ENCODE results near the gene RHBDD1.

Gene RHBDD1

GRCh38 chr2:226884166-226884565 is 48.3 kb downstream of the RHBDD1 start:
- Histone ChIP-seq H3K36me3 (ENCODE audit: control insufficient read depth, insufficient read depth, low read length) (no peaks in the 10 kb centered on the region), H3K4me3 (ENCODE audit: insufficient read depth, low read depth, low read length) (no peak overlapping the region), H3K27me3 (ENCODE audit: control insufficient read depth, insufficient read depth, low read length, poor library complexity, severe bottlenecking) (no peaks in the 10 kb centered on the region), H3K9me3 (ENCODE audit: control insufficient read depth, low read length) (no peaks in the 10 kb centered on the region), H3K27ac (ENCODE audit: insufficient read depth, low read depth, low read length, poor library complexity, severe bottlenecking) (no peak overlapping the region), H3K4me1 (ENCODE audit: control insufficient read depth, insufficient read depth, low read length) (no peaks in the 10 kb centered on the region)

- Histone ChIP-seq H3K27me3 (ENCODE audit: control insufficient read depth, insufficient read depth, low read length, poor library complexity, severe bottlenecking) (no peaks in the 10 kb centered on the region), H3K9me3 (ENCODE audit: control insufficient read depth, low read length) (no peaks in the 10 kb centered on the region), H3K4me3 (ENCODE audit: insufficient read depth, low read depth, low read length) (no peak overlapping the region), H3K4me1 (ENCODE audit: control insufficient read depth, insufficient read depth, low read length) (no peaks in the 10 kb centered on the region), H3K36me3 (ENCODE audit: control insufficient read depth, insufficient read depth, low read length) (no peaks in the 10 kb centered on the region), H3K27ac (ENCODE audit: insufficient read depth, low read depth, low read length, poor library complexity, severe bottlenecking) (no peak overlapping the region)
- 91 to 98% methylated on average over 8 of the region's 8 CpGs for WGBS, 2 experiments
Observed at GRCh38 chr2:226885769-226886435, 50.0 kb downstream of the RHBDD1 start.

- WGBS, 2 experiments, result 85 to 100% methylated on average over 1 to 5 of the region's 6 CpGs
- Histone ChIP-seq H3K27ac (ENCODE audit: insufficient read depth, low read depth, low read length, poor library complexity, severe bottlenecking) (no peak overlapping the region), H3K4me1 (ENCODE audit: control insufficient read depth, insufficient read depth, low read length) (no peaks in the 10 kb centered on the region)
Observed at GRCh38 chr2:226887940-226888339, 52.1 kb downstream of the RHBDD1 start.

GRCh38 chr2:226888378-226888965 is 52.6 kb downstream of the RHBDD1 start:
- Histone ChIP-seq H3K27me3 (ENCODE audit: control insufficient read depth, insufficient read depth, low read length, poor library complexity, severe bottlenecking) (no peaks in the 10 kb centered on the region), H3K27ac (ENCODE audit: insufficient read depth, low read depth, low read length, poor library complexity, severe bottlenecking) (no peak overlapping the region), H3K4me3 (ENCODE audit: insufficient read depth, low read depth, low read length) (no peak overlapping the region), H3K4me1 (ENCODE audit: control insufficient read depth, insufficient read depth, low read length) (no peaks in the 10 kb centered on the region), H3K36me3 (ENCODE audit: control insufficient read depth, insufficient read depth, low read length) (no peaks in the 10 kb centered on the region), H3K9me3 (ENCODE audit: control insufficient read depth, low read length) (no peaks in the 10 kb centered on the region)
- 97 to 100% methylated on average over 2 of the region's 2 CpGs for WGBS, 2 experiments

More at GRCh38 chr2:226887940-226888339, 52.1 kb downstream of the RHBDD1 start:
- Histone ChIP-seq H3K27me3 (ENCODE audit: control insufficient read depth, insufficient read depth, low read length, poor library complexity, severe bottlenecking) (no peaks in the 10 kb centered on the region), H3K36me3 (ENCODE audit: control insufficient read depth, insufficient read depth, low read length) (no peaks in the 10 kb centered on the region), H3K4me3 (ENCODE audit: insufficient read depth, low read depth, low read length) (no peak overlapping the region), H3K9me3 (ENCODE audit: control insufficient read depth, low read length) (no peaks in the 10 kb centered on the region)

- Histone ChIP-seq H3K27me3 (ENCODE audit: control insufficient read depth, insufficient read depth, low read length, poor library complexity, severe bottlenecking) (no peaks in the 10 kb centered on the region), H3K4me1 (ENCODE audit: control insufficient read depth, insufficient read depth, low read length) (no peaks in the 10 kb centered on the region), H3K36me3 (ENCODE audit: control insufficient read depth, insufficient read depth, low read length) (no peaks in the 10 kb centered on the region), H3K27ac (ENCODE audit: insufficient read depth, low read depth, low read length, poor library complexity, severe bottlenecking) (no peak overlapping the region), H3K9me3 (ENCODE audit: control insufficient read depth, low read length) (no peaks in the 10 kb centered on the region), H3K4me3 (ENCODE audit: insufficient read depth, low read depth, low read length) (no peak overlapping the region)
- 92% methylated on average over 4 of the region's 4 CpGs for WGBS, 2 experiments
Observed at GRCh38 chr2:226888971-226889370, 53.1 kb downstream of the RHBDD1 start.

GRCh38 chr2:226890286-226890685 is 54.4 kb downstream of the RHBDD1 start:
- no CpG with 5 or more reads among the region's 1 CpG for WGBS, 2 experiments
- Histone ChIP-seq H3K9me3 (ENCODE audit: control insufficient read depth, low read length) (no peaks in the 10 kb centered on the region), H3K27ac (ENCODE audit: insufficient read depth, low read depth, low read length, poor library complexity, severe bottlenecking) (no peak overlapping the region), H3K36me3 (ENCODE audit: control insufficient read depth, insufficient read depth, low read length) (no peaks in the 10 kb centered on the region), H3K4me1 (ENCODE audit: control insufficient read depth, insufficient read depth, low read length) (no peaks in the 10 kb centered on the region), H3K4me3 (ENCODE audit: insufficient read depth, low read depth, low read length) (no peak overlapping the region), H3K27me3 (ENCODE audit: control insufficient read depth, insufficient read depth, low read length, poor library complexity, severe bottlenecking) (no peaks in the 10 kb centered on the region)

GRCh38 chr2:226891780-226892590 is 56.1 kb downstream of the RHBDD1 start:
- no peak overlapping the region for H3K27ac ChIP-seq (ENCODE audit: insufficient read depth, low read depth, low read length, poor library complexity, severe bottlenecking)
- no peaks in the 10 kb centered on the region for H3K9me3 ChIP-seq (ENCODE audit: control insufficient read depth, low read length)
- H3K4me1 ChIP-seq (ENCODE audit: control insufficient read depth, insufficient read depth, low read length), result no peaks in the 10 kb centered on the region
- H3K4me3 ChIP-seq (ENCODE audit: insufficient read depth, low read depth, low read length), result no peak overlapping the region
- H3K27me3 ChIP-seq (ENCODE audit: control insufficient read depth, insufficient read depth, low read length, poor library complexity, severe bottlenecking), result no peaks in the 10 kb centered on the region
- no peaks in the 10 kb centered on the region for H3K36me3 ChIP-seq (ENCODE audit: control insufficient read depth, insufficient read depth, low read length)
- 90 to 94% methylated on average over 1 to 2 of the region's 2 CpGs for WGBS, 2 experiments

- H3K27ac ChIP-seq (ENCODE audit: insufficient read depth, low read depth, low read length, poor library complexity, severe bottlenecking), result no peak overlapping the region
- no peaks in the 10 kb centered on the region for H3K36me3 ChIP-seq (ENCODE audit: control insufficient read depth, insufficient read depth, low read length)
- WGBS, 2 experiments, result 87 to 92% methylated on average over 3 of the region's 3 CpGs
- H3K9me3 ChIP-seq (ENCODE audit: control insufficient read depth, low read length), result no peaks in the 10 kb centered on the region
- H3K4me3 ChIP-seq (ENCODE audit: insufficient read depth, low read depth, low read length), result no peak overlapping the region
- no peaks in the 10 kb centered on the region for H3K4me1 ChIP-seq (ENCODE audit: control insufficient read depth, insufficient read depth, low read length)
- no peaks in the 10 kb centered on the region for H3K27me3 ChIP-seq (ENCODE audit: control insufficient read depth, insufficient read depth, low read length, poor library complexity, severe bottlenecking)
Observed at GRCh38 chr2:226892729-226893128, 56.9 kb downstream of the RHBDD1 start.

- Histone ChIP-seq H3K4me3 (ENCODE audit: insufficient read depth, low read depth, low read length) (no peak overlapping the region), H3K27me3 (ENCODE audit: control insufficient read depth, insufficient read depth, low read length, poor library complexity, severe bottlenecking) (no peaks in the 10 kb centered on the region), H3K9me3 (ENCODE audit: control insufficient read depth, low read length) (no peaks in the 10 kb centered on the region), H3K27ac (ENCODE audit: insufficient read depth, low read depth, low read length, poor library complexity, severe bottlenecking) (no peak overlapping the region), H3K4me1 (ENCODE audit: control insufficient read depth, insufficient read depth, low read length) (no peaks in the 10 kb centered on the region), H3K36me3 (ENCODE audit: control insufficient read depth, insufficient read depth, low read length) (no peaks in the 10 kb centered on the region)
- 90 to 98% methylated on average over 2 to 4 of the region's 4 CpGs for WGBS, 2 experiments
Observed at GRCh38 chr2:226893216-226893615, 57.4 kb downstream of the RHBDD1 start.

- 91 to 94% methylated on average over 3 of the region's 3 CpGs for WGBS, 2 experiments
- Histone ChIP-seq H3K27me3 (ENCODE audit: control insufficient read depth, insufficient read depth, low read length, poor library complexity, severe bottlenecking) (no peaks in the 10 kb centered on the region), H3K36me3 (ENCODE audit: control insufficient read depth, insufficient read depth, low read length) (no peaks in the 10 kb centered on the region), H3K4me3 (ENCODE audit: insufficient read depth, low read depth, low read length) (no peak overlapping the region), H3K4me1 (ENCODE audit: control insufficient read depth, insufficient read depth, low read length) (no peaks in the 10 kb centered on the region), H3K9me3 (ENCODE audit: control insufficient read depth, low read length) (no peaks in the 10 kb centered on the region), H3K27ac (ENCODE audit: insufficient read depth, low read depth, low read length, poor library complexity, severe bottlenecking) (no peak overlapping the region)
Observed at GRCh38 chr2:226894752-226895151, 58.9 kb downstream of the RHBDD1 start.
